ENCODE data around the gene INTS11. TPM values are rescaled to one million over a fixed set of nuclear protein-coding genes. Genes with fewer than 3 reads are reported as not detected.
A peak's percentile ranks its signal among the peaks of the same experiment; 100 is the strongest.

Gene INTS11
- polyA plus RNA-seq, 2 of the 4 experiments (the other 2 are of a cell fraction), result 41.9 to 62.9 TPM

DNA sequence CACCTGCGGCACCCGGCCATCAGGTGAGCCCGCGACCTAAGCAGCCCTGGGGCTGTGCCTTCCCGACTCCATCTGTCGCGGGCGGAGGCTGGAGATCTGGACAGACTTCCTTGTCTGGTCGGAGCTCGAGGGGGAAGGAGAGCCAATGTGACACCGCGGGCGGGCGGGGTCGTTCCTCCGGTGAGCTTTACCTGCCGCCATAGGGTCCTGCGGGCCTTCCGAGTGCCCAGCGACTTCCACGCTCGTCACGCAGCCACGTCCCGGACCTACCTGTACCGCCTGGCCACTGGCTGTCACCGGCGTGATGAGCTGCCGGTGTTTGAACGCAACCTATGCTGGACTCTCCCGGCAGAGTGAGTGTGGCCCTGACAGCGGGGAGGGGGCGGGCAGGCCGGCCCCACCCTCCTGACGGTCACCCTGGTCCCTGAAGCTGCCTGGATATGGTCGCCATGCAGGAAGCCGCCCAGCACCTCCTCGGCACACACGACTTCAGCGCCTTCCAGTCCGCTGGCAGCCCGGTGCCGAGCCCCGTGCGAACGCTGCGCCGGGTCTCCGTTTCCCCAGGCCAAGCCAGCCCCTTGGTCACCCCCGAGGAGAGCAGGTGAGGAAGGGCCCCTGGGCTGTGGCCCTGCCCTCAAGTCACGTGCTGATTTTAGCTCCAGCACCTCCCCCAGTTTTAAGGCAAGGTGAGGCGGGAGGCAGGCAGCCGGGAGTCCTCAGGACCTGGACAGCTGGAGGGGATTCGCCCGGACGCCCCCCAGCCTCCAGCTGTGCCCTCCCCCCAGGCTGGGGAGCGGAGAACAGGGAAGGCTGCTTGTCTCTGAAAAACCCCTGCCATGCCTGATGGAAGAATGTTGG, 15.0 kb downstream of the INTS11 start:
- ChIA-PET POLR2A (no interaction called here), CTCF (interaction anchor here (0.7 to 0.8 kb wide), 2 partner anchors 22 to 35 kb away, joined by 3 read pairs; no protein-coding TSS in a partner anchor)
- FAIRE-seq (no peak), ATAC-seq (peak in 1 of 2 experiments; percentile 0; a peak in 1 of 6 replicates), DNase-seq (ENCODE audit: low read depth in 1 of 2, low spot score in 1 of 2) (no peak)
- peaks cover 35% of the 10 kb centered on the region for H3K4me1 ChIP-seq
- no peaks in the 10 kb centered on the region for H3K9me3 ChIP-seq
- H3K4me2 ChIP-seq, result peak overlapping the region; percentile 96
- H3K27ac ChIP-seq, result peak overlapping the region; percentile 93 to 96
- 65% methylated on average over 25 of the region's 57 CpGs for WGBS (ENCODE audit: missing lambda C conversion rate)
- TF ChIP-seq, protein P1, sequence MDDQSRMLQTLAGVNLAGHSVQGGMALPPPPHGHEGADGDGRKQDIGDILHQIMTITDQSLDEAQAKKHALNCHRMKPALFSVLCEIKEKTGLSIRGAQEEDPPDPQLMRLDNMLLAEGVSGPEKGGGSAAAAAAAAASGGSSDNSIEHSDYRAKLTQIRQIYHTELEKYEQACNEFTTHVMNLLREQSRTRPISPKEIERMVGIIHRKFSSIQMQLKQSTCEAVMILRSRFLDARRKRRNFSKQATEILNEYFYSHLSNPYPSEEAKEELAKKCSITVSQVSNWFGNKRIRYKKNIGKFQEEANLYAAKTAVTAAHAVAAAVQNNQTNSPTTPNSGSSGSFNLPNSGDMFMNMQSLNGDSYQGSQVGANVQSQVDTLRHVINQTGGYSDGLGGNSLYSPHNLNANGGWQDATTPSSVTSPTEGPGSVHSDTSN (IDR thresholded peaks at IDR 0.05), result peak; percentile 42; the same call in 1 of the 2 replicates
- TF ChIP-seq EHMT2 (IDR thresholded peaks at IDR 0.05; ENCODE audit: low read depth), result no peak
- TF ChIP-seq RCOR1 (IDR thresholded peaks at IDR 0.05; ENCODE audit: low read depth, low read length), result no peak
- TF ChIP-seq MAFK (IDR thresholded peaks at IDR 0.05; ENCODE audit: partially characterized antibody), result no peak
- no peak for TF ChIP-seq HDAC2 (IDR thresholded peaks at IDR 0.05)
- TF ChIP-seq, protein P2, sequence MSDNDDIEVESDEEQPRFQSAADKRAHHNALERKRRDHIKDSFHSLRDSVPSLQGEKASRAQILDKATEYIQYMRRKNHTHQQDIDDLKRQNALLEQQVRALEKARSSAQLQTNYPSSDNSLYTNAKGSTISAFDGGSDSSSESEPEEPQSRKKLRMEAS (IDR thresholded peaks at IDR 0.05), result 0 out of 2 replicates have a peak, but pooled peaks have one; percentile 22
- no peak for TF ChIP-seq HOXA7 (CRISPR knock-in tag; IDR thresholded peaks at IDR 0.05)
- TF ChIP-seq, protein P3, sequence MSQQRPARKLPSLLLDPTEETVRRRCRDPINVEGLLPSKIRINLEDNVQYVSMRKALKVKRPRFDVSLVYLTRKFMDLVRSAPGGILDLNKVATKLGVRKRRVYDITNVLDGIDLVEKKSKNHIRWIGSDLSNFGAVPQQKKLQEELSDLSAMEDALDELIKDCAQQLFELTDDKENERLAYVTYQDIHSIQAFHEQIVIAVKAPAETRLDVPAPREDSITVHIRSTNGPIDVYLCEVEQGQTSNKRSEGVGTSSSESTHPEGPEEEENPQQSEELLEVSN (IDR thresholded peaks at IDR 0.05; ENCODE audit: borderline replicate concordance, low read depth), result no peak
- no peak for TF ChIP-seq JUNB (IDR thresholded peaks at IDR 0.05)
- no peak for TF ChIP-seq KDM1A (IDR thresholded peaks at IDR 0.05; ENCODE audit: low read depth)
- peak overlapping the region; percentile 91 for H3K4me3 ChIP-seq

DNA sequence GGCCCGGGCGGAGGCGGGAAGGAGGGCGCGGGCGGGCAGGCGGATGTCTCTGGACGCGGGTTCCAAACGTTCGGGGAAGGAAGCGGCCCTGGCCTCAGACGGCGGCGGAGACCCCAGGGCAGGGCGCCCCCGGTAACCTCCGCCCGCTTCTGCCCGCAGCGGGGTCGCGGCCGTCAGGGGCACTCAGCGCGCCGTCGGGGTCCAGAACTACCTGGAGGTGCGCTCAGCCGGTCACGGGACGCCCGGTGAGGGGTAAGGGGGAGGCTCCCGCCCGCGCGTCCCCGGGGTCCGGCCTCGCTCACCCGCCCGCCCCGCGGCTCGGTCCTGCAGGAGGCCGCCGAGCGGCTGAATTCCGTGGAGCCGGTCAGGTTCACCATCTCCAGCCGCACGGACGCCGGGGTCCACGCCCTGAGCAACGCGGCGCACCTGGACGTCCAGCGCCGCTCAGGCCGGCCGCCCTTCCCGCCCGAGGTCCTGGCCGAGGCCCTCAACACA, 15.7 kb downstream of the INTS11 start:
- Histone ChIP-seq H3K9me3 (no peaks in the 10 kb centered on the region), H3K27ac (peak overlapping the region; percentile 93 to 96), H3K4me3 (peak overlapping the region; percentile 91), H3K4me1 (peaks cover 41% of the 10 kb centered on the region), H3K4me2 (peak overlapping the region; percentile 96)
- 0% methylated on average over 1 of the region's 66 CpGs for WGBS (ENCODE audit: missing lambda C conversion rate)
- POLR2A ChIA-PET, result no interaction called here
- peak in 1 of 2 experiments; percentile 2; a peak in 3 of 6 replicates for ATAC-seq
- TF ChIP-seq, protein P3 (IDR thresholded peaks at IDR 0.05; ENCODE audit: borderline replicate concordance, low read depth), result 0 out of 2 replicates have a peak, but pooled peaks have one; percentile 5
- TF ChIP-seq, protein P4, sequence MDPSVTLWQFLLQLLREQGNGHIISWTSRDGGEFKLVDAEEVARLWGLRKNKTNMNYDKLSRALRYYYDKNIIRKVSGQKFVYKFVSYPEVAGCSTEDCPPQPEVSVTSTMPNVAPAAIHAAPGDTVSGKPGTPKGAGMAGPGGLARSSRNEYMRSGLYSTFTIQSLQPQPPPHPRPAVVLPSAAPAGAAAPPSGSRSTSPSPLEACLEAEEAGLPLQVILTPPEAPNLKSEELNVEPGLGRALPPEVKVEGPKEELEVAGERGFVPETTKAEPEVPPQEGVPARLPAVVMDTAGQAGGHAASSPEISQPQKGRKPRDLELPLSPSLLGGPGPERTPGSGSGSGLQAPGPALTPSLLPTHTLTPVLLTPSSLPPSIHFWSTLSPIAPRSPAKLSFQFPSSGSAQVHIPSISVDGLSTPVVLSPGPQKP (IDR thresholded peaks at IDR 0.05; ENCODE audit: low read depth, low read length), result no peak
- TF ChIP-seq MAFK (IDR thresholded peaks at IDR 0.05; ENCODE audit: partially characterized antibody) (no peak), FOSB (CRISPR knock-in tag; IDR thresholded peaks at IDR 0.05) (no peak), EHMT2 (IDR thresholded peaks at IDR 0.05; ENCODE audit: low read depth) (no peak)
- FAIRE-seq, result no peak
- CTCF ChIA-PET, result no interaction called here
- DNase-seq (ENCODE audit: low read depth in 1 of 2, low spot score in 1 of 2), result no peak

DNA sequence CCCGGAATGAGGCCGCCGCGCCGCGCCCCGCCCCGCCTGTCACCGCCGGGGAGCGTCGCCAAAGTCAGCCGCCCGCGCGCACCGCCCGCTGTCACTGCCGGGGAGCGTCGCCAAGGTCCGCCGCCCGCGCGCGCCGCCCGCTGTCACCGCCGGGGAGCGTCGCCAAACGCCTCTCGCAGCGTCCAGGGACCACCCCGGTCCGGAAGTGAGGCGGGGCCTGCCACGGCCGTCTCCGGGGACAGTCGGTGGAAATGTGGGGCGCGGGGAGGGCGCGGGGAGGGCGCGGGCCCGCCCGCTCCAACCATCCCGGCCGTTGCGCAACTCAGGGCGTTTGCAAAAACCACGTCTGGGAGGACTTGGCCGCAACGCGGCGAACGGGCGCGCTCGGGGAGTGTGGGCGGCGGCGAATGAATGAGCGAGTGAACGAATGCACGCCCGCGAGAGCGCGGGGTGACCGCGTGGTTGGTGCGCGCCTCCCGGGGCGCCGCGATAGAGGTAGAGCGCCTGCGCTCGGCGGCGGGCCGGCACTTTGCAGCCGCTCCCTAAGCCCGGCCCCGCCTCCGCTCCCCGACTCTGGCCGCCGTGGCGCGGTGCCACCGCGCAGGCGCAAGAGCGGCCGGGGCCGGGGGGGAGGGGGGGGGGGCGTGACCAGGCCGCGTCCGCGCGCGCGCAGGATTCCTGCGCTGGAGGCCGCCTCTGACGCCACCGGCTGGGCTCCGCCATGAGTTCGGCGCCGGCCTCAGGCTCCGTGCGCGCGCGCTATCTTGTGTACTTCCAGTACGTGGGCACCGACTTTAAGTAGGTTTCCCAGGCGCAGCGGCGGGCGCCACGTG, 16.3 kb downstream of the INTS11 start, which contains the start of the genes ACAP3 and PUSL1:
Gene ACAP3, minus strand, starts transcription at position 8 of the 833 bp plus-strand sequence. CDS start 115 bp downstream, outside the sequence.
Gene PUSL1, plus strand, starts transcription at position 675 of the 833 bp plus-strand sequence. Its CDS starts 47 bp downstream, at position 722.
- peak within 1 kb of the TSS; percentile 91 for H3K4me3 ChIP-seq
- WGBS (ENCODE audit: missing lambda C conversion rate), result 13% methylated on average over 3 of the region's 131 CpGs
- FAIRE-seq (no peak), ATAC-seq (peak; percentile 49 to 66), DNase-seq (ENCODE audit: low read depth in 1 of 2, low spot score in 1 of 2) (peak; percentile 76 to 92)
- POLR2A ChIA-PET, result no interaction called here
- peaks cover 41% of the 10 kb centered on the region for H3K4me1 ChIP-seq
- peak within 1 kb of the TSS; percentile 93 to 96 for H3K27ac ChIP-seq
- no peaks in the 10 kb centered on the region for H3K9me3 ChIP-seq
- CTCF ChIA-PET, result no interaction called here
- peak within 1 kb of the TSS; percentile 96 for H3K4me2 ChIP-seq
- TF ChIP-seq PHF8 (IDR thresholded peaks at IDR 0.05; ENCODE audit: borderline replicate concordance, low read depth) (0 out of 2 replicates have a peak, but pooled peaks have one; percentile 11), CHD2 (IDR thresholded peaks at IDR 0.05; ENCODE audit: low read length, partially characterized antibody) (peak; percentile 59), POLR2A (IDR thresholded peaks at IDR 0.05; ENCODE audit: low read length) (peak; percentile 7; the same call in 1 of the 2 replicates), CEBPB (IDR thresholded peaks at IDR 0.05) (peak; percentile 96 to 97), JUN (IDR thresholded peaks at IDR 0.05) (peak in 1 of 2 experiments; percentile 20; a peak in 2 of 5 replicates)
- TF ChIP-seq, protein P2 (IDR thresholded peaks at IDR 0.05), result peak; percentile 82
- TF ChIP-seq, protein P4 (IDR thresholded peaks at IDR 0.05; ENCODE audit: low read depth, low read length), result no peak
- TF ChIP-seq, protein P5, sequence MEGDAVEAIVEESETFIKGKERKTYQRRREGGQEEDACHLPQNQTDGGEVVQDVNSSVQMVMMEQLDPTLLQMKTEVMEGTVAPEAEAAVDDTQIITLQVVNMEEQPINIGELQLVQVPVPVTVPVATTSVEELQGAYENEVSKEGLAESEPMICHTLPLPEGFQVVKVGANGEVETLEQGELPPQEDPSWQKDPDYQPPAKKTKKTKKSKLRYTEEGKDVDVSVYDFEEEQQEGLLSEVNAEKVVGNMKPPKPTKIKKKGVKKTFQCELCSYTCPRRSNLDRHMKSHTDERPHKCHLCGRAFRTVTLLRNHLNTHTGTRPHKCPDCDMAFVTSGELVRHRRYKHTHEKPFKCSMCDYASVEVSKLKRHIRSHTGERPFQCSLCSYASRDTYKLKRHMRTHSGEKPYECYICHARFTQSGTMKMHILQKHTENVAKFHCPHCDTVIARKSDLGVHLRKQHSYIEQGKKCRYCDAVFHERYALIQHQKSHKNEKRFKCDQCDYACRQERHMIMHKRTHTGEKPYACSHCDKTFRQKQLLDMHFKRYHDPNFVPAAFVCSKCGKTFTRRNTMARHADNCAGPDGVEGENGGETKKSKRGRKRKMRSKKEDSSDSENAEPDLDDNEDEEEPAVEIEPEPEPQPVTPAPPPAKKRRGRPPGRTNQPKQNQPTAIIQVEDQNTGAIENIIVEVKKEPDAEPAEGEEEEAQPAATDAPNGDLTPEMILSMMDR (IDR thresholded peaks at IDR 0.05), result no peak

Data from A549 (cell line).